Transverse colon (tissue), 4 donors: ENCODE results near the gene WDR89.

ENCODE experiments used
- EP300 ChIP-seq: sonication (generic); formaldehyde crosslinking; IDR thresholded peaks from one replicate; pipeline ENCODE4 v1.6.1; 2017; ENCODE audit warnings: antibody characterized with exemption, low read depth
- POLR2A ChIP-seq: fragments of 450-650 bp; IDR thresholded peaks from one replicate; pipeline ENCODE4 v1.6.1; 2016; ENCODE audit warnings: antibody characterized with exemption, mild to moderate bottlenecking, moderate library complexity
- POLR2AphosphoS5 ChIP-seq, 3 donors: sonication (generic); formaldehyde crosslinking; IDR thresholded peaks; one replicate each; pipeline ENCODE4 v1.6.1; 2016; ENCODE audit warnings: antibody characterized with exemption in 3 of 3
- TF ChIP-seq, protein P1 (sequence below), 5 experiments: fragments of 200-600 bp in 3 of 5; fragments of 450-650 bp in 2 of 5; sonication (generic) in 3 of 5; IDR thresholded peaks; 1 replicate in 2 of 5; 2 replicates in 3 of 5; pipeline ENCODE4 v1.5.1; 2016 to 2017; ENCODE audit warnings: antibody characterized with exemption in 5 of 5, inconsistent platforms in 3 of 5, mild to moderate bottlenecking in 2 of 5, moderate library complexity in 1 of 5

- TF ChIP-seq EP300 (no peak), POLR2A (no peak), POLR2AphosphoS5 (IDR thresholded peaks at IDR 0.05) (no peak)
- TF ChIP-seq, protein P1, sequence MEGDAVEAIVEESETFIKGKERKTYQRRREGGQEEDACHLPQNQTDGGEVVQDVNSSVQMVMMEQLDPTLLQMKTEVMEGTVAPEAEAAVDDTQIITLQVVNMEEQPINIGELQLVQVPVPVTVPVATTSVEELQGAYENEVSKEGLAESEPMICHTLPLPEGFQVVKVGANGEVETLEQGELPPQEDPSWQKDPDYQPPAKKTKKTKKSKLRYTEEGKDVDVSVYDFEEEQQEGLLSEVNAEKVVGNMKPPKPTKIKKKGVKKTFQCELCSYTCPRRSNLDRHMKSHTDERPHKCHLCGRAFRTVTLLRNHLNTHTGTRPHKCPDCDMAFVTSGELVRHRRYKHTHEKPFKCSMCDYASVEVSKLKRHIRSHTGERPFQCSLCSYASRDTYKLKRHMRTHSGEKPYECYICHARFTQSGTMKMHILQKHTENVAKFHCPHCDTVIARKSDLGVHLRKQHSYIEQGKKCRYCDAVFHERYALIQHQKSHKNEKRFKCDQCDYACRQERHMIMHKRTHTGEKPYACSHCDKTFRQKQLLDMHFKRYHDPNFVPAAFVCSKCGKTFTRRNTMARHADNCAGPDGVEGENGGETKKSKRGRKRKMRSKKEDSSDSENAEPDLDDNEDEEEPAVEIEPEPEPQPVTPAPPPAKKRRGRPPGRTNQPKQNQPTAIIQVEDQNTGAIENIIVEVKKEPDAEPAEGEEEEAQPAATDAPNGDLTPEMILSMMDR (IDR thresholded peaks at IDR 0.05), result no peak
Measured at GRCh38 chr14:63633801-63634200, 7.9 kb downstream of the WDR89 start.
